ENCODE measurements around the gene ACER2. TPM values are rescaled to one million over a fixed set of nuclear protein-coding genes. Genes with fewer than 3 reads are reported as not detected.

The ACER2 gene
- polyA plus RNA-seq, 1 donor (not counting 4 experiments of a cell fraction or from before 2014, with no cell fraction given) = 4.2 TPM

DNA sequence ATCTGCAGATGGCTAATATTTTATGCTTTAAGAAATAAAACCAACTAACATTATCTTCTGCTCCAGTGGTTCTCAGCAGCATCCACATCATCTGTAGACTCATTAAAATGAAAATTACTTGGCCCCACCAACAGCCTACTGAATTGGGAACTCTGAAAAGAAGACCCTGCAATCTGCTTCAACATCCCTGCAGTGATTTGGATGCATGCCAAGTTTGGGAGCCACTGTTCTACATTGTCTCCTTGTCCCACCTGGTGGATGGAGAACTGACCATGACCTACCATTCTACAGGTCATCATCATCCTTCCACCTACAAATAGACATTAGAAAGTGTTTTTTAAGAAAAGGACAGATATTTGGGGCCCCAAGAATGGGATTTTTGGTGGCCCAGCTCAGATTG lies 71.1 kb downstream of the ACER2 start:
- Histone ChIP-seq H3K9me3 (ENCODE audit: control insufficient read depth, low read depth, low read length) (no peaks in the 10 kb centered on the region), H3K79me2 (ENCODE audit: control insufficient read depth, insufficient read depth, low read length) (no peaks in the 10 kb centered on the region), H3K27ac (ENCODE audit: control insufficient read depth, insufficient read depth, low read length) (no peak overlapping the region), H3K9ac (ENCODE audit: control insufficient read depth, extremely low read depth, insufficient read depth, low read length) (no peak overlapping the region), H3K4me2 (ENCODE audit: control insufficient read depth, extremely low read depth, insufficient read depth, low read depth, low read length) (no peak overlapping the region), H3K36me3 (ENCODE audit: control insufficient read depth in 2 of 2, extremely low read depth in 1 of 2, insufficient read depth in 2 of 2, low read length in 2 of 2) (no peaks in the 10 kb centered on the region), H3K27me3 (ENCODE audit: control insufficient read depth, extremely low read depth, insufficient read depth, low read length) (peaks cover 5% of the 10 kb centered on the region), H3K4me3 (ENCODE audit: control insufficient read depth in 2 of 3, extremely low read depth in 1 of 3, insufficient read depth in 2 of 3, low read depth in 1 of 3, low read length in 3 of 3) (no peak overlapping the region), H4K20me1 (ENCODE audit: control insufficient read depth, extremely low read depth, insufficient read depth, low read length) (no peaks in the 10 kb centered on the region), H3K4me1 (ENCODE audit: control insufficient read depth, extremely low read depth, insufficient read depth, low read length) (no peaks in the 10 kb centered on the region), H2AFZ (ENCODE audit: control insufficient read depth, low read length) (no peak overlapping the region), H3K9me1 (ENCODE audit: control insufficient read depth, extremely low read depth, insufficient read depth, low read length) (no peaks in the 10 kb centered on the region)
- DNase-seq (ENCODE audit: low read depth, low spot score) = no peak
- FAIRE-seq = no peak
- dilution Hi-C loops (cut with MboI; ENCODE audit: extremely low pct_ligation_motif_present, low sequenced_read_pairs) = no loop called here
- no peak for TF ChIP-seq EZH2 (IDR thresholded peaks at IDR 0.05; ENCODE audit: low read length)
- TF ChIP-seq, protein P1, sequence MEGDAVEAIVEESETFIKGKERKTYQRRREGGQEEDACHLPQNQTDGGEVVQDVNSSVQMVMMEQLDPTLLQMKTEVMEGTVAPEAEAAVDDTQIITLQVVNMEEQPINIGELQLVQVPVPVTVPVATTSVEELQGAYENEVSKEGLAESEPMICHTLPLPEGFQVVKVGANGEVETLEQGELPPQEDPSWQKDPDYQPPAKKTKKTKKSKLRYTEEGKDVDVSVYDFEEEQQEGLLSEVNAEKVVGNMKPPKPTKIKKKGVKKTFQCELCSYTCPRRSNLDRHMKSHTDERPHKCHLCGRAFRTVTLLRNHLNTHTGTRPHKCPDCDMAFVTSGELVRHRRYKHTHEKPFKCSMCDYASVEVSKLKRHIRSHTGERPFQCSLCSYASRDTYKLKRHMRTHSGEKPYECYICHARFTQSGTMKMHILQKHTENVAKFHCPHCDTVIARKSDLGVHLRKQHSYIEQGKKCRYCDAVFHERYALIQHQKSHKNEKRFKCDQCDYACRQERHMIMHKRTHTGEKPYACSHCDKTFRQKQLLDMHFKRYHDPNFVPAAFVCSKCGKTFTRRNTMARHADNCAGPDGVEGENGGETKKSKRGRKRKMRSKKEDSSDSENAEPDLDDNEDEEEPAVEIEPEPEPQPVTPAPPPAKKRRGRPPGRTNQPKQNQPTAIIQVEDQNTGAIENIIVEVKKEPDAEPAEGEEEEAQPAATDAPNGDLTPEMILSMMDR (optimal IDR thresholded peaks at IDR 0.05 in 1 of 3, IDR thresholded peaks at IDR 0.05 in 1 of 3, conservative IDR thresholded peaks at IDR 0.05 in 1 of 3; ENCODE audit: extremely low read depth in 1 of 3, insufficient read depth in 2 of 3, low read length in 3 of 3) = no peak

DNA sequence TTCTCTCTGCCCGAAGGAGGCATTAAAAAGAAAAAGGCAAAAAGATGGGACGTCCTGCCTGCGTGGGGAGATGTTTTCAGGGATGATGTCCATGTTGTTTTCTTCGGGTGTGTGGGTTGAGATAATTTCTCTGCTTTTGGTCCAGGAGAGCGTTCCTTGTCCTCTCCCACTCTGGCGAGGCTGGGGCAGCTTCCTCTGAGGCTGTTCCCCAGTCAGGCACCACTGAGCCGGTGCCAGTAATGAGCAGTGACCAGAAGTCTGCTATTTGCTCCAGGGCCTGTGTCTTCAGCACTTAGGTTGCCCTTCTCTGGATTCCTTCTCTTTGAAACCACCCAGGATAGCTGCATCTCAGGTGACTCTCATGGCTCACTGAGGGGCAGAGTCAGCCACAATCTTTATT lies 71.5 kb downstream of the ACER2 start:
- DNase-seq (ENCODE audit: low read depth, low spot score) = no peak
- H2AFZ ChIP-seq (ENCODE audit: control insufficient read depth, low read length) = no peak overlapping the region
- H4K20me1 ChIP-seq (ENCODE audit: control insufficient read depth, extremely low read depth, insufficient read depth, low read length) = no peaks in the 10 kb centered on the region
- no peak overlapping the region for H3K27ac ChIP-seq (ENCODE audit: control insufficient read depth, insufficient read depth, low read length)
- H3K36me3 ChIP-seq (ENCODE audit: control insufficient read depth in 2 of 2, extremely low read depth in 1 of 2, insufficient read depth in 2 of 2, low read length in 2 of 2) = no peaks in the 10 kb centered on the region
- no peak for TF ChIP-seq EZH2 (IDR thresholded peaks at IDR 0.05; ENCODE audit: low read length)
- TF ChIP-seq, protein P1 (optimal IDR thresholded peaks at IDR 0.05 in 1 of 3, IDR thresholded peaks at IDR 0.05 in 1 of 3, conservative IDR thresholded peaks at IDR 0.05 in 1 of 3; ENCODE audit: extremely low read depth in 1 of 3, insufficient read depth in 2 of 3, low read length in 3 of 3) = no peak
- FAIRE-seq = no peak
- H3K27me3 ChIP-seq (ENCODE audit: control insufficient read depth, extremely low read depth, insufficient read depth, low read length) = peaks cover 5% of the 10 kb centered on the region
- dilution Hi-C loops (cut with MboI; ENCODE audit: extremely low pct_ligation_motif_present, low sequenced_read_pairs) = no loop called here
- H3K9me1 ChIP-seq (ENCODE audit: control insufficient read depth, extremely low read depth, insufficient read depth, low read length) = no peaks in the 10 kb centered on the region
- H3K9ac ChIP-seq (ENCODE audit: control insufficient read depth, extremely low read depth, insufficient read depth, low read length) = no peak overlapping the region
- no peak overlapping the region for H3K4me2 ChIP-seq (ENCODE audit: control insufficient read depth, extremely low read depth, insufficient read depth, low read depth, low read length)
- no peak overlapping the region for H3K4me3 ChIP-seq (ENCODE audit: control insufficient read depth in 2 of 3, extremely low read depth in 1 of 3, insufficient read depth in 2 of 3, low read depth in 1 of 3, low read length in 3 of 3)
- no peaks in the 10 kb centered on the region for H3K4me1 ChIP-seq (ENCODE audit: control insufficient read depth, extremely low read depth, insufficient read depth, low read length)
- no peaks in the 10 kb centered on the region for H3K9me3 ChIP-seq (ENCODE audit: control insufficient read depth, low read depth, low read length)
- no peaks in the 10 kb centered on the region for H3K79me2 ChIP-seq (ENCODE audit: control insufficient read depth, insufficient read depth, low read length)

Data from keratinocyte (primary cell).